ENCODE data around the gene PSD2. TPM values are rescaled to one million over a fixed set of nuclear protein-coding genes. Genes with fewer than 3 reads are reported as not detected.

PSD2 gene
- total RNA-seq, 1 experiment from 2014 or later: 0.05 TPM

DNA sequence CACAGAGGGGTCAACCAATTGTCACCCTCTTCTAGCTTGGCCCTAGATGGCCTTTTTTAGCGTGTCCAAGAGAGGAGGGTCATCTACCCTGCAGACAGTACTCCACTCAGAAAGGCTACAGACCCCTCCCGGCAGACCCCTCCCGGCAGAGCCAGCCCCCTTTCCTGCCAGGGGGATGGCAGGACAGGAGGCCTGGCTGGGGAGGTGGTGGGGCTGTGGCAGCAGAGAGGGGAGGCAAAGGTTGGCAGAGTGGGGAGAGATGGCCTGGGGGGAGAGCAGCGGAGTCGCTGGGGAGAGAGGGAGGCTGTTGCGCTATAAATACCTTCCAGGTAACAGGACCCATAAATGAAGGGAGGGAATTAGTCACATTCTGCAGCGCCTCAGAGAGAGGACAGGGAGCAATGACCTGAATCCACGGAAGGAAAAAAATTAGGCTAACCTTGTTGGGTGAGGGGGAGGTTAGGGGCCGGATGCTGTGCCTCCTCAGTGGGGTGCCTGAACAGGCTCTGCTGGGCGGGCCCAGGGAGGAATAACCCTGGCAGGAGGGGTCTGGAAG is 32.9 kb upstream of the PSD2 start:
- no peaks in the 10 kb centered on the region for H3K36me3 ChIP-seq (ENCODE audit: control insufficient read depth, insufficient read depth, low read length)
- POLR2A ChIA-PET: no interaction called here
- intact Hi-C loops (cut with micrococcal nuclease; ENCODE audit: unreplicated experiment) (no loop called here), in situ Hi-C loops (cut with HindIII; ENCODE audit: low pct_unique_long_range_greater_than_20kb, low sequenced_read_pairs) (no loop called here)
- no peak for ATAC-seq
- no peaks in the 10 kb centered on the region for H3K9me3 ChIP-seq (ENCODE audit: control insufficient read depth, insufficient read depth, low read depth, low read length)
- no TSS peak for BruUV-seq (replicated peaks)
- DNase-seq (ENCODE audit: low read depth, low spot score): no peak
- H3K27me3 ChIP-seq (ENCODE audit: control insufficient read depth, insufficient read depth, low read length): no peaks in the 10 kb centered on the region
- TF ChIP-seq SIN3A (IDR thresholded peaks at IDR 0.05; ENCODE audit: borderline replicate concordance, insufficient read depth, low read depth, low read length) (no peak), TCF7L2 (IDR thresholded peaks at IDR 0.05; ENCODE audit: low read depth, low read length) (no peak), POLR2AphosphoS5 (IDR thresholded peaks at IDR 0.05; ENCODE audit: low read depth, low read length) (no peak)
- TF ChIP-seq, protein P1, sequence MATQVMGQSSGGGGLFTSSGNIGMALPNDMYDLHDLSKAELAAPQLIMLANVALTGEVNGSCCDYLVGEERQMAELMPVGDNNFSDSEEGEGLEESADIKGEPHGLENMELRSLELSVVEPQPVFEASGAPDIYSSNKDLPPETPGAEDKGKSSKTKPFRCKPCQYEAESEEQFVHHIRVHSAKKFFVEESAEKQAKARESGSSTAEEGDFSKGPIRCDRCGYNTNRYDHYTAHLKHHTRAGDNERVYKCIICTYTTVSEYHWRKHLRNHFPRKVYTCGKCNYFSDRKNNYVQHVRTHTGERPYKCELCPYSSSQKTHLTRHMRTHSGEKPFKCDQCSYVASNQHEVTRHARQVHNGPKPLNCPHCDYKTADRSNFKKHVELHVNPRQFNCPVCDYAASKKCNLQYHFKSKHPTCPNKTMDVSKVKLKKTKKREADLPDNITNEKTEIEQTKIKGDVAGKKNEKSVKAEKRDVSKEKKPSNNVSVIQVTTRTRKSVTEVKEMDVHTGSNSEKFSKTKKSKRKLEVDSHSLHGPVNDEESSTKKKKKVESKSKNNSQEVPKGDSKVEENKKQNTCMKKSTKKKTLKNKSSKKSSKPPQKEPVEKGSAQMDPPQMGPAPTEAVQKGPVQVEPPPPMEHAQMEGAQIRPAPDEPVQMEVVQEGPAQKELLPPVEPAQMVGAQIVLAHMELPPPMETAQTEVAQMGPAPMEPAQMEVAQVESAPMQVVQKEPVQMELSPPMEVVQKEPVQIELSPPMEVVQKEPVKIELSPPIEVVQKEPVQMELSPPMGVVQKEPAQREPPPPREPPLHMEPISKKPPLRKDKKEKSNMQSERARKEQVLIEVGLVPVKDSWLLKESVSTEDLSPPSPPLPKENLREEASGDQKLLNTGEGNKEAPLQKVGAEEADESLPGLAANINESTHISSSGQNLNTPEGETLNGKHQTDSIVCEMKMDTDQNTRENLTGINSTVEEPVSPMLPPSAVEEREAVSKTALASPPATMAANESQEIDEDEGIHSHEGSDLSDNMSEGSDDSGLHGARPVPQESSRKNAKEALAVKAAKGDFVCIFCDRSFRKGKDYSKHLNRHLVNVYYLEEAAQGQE (IDR thresholded peaks at IDR 0.05; ENCODE audit: insufficient read depth in 1 of 2, low read depth in 2 of 2, low read length in 1 of 2): no peak
- TF ChIP-seq, protein P2, sequence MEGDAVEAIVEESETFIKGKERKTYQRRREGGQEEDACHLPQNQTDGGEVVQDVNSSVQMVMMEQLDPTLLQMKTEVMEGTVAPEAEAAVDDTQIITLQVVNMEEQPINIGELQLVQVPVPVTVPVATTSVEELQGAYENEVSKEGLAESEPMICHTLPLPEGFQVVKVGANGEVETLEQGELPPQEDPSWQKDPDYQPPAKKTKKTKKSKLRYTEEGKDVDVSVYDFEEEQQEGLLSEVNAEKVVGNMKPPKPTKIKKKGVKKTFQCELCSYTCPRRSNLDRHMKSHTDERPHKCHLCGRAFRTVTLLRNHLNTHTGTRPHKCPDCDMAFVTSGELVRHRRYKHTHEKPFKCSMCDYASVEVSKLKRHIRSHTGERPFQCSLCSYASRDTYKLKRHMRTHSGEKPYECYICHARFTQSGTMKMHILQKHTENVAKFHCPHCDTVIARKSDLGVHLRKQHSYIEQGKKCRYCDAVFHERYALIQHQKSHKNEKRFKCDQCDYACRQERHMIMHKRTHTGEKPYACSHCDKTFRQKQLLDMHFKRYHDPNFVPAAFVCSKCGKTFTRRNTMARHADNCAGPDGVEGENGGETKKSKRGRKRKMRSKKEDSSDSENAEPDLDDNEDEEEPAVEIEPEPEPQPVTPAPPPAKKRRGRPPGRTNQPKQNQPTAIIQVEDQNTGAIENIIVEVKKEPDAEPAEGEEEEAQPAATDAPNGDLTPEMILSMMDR (IDR thresholded peaks at IDR 0.05): no peak
- H3K4me3 ChIP-seq (ENCODE audit: low read depth in 2 of 2, low read length in 2 of 2): no peak overlapping the region
- H3K4me1 ChIP-seq (ENCODE audit: control insufficient read depth, insufficient read depth, low read length): peaks cover 17% of the 10 kb centered on the region
- no peak overlapping the region for H3K27ac ChIP-seq (ENCODE audit: low read length)
- CTCF ChIA-PET: no interaction called here

DNA sequence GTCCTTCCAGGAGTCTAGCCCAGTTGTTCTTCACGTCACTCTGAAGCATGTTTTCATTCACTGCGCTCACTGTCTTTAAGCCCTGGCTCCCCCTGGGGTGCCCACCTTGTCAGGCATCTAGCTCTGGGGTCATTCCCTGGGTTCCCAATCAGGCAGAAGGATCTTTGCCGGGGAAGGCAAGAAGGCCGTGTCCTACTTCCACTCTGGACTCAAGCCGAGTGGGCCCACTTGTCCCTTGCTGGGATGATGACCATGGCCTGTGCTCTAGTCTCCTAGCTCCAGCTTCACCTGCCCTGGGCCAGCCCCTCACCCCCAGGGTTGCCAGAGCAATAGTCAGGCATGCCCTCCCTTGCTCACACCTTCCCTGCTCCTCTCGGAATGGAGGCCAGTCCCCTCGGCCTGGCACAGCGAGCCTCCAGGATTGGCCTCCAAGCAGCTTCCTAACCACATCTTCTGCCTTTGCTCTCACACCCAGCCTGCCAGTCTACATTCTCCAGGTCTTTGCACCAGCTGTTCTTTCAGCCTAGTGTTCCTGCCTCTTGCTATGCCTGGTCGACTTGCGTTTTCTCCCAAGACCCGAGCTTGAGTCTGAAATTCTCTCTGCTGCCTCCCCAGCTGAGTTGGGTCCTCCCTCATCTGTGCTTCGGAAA is 32.2 kb upstream of the PSD2 start:
- H3K4me1 ChIP-seq (ENCODE audit: control insufficient read depth, insufficient read depth, low read length): peaks cover 10% of the 10 kb centered on the region
- ChIA-PET POLR2A (interaction anchor here (0.6 kb wide), 1 partner anchor 339 kb away, joined by 13 read pairs; no protein-coding TSS in a partner anchor), CTCF (interaction anchor here (0.6 to 0.9 kb wide), 3 partner anchors 9 to 135 kb away, joined by 4 to 8 read pairs (median 5); no protein-coding TSS in a partner anchor)
- ATAC-seq (no peak), DNase-seq (ENCODE audit: low read depth, low spot score) (no peak)
- in situ Hi-C loops (cut with HindIII; ENCODE audit: low pct_unique_long_range_greater_than_20kb, low sequenced_read_pairs): no loop called here
- no peaks in the 10 kb centered on the region for H3K36me3 ChIP-seq (ENCODE audit: control insufficient read depth, insufficient read depth, low read length)
- H3K4me3 ChIP-seq (ENCODE audit: low read depth in 2 of 2, low read length in 2 of 2): no peak overlapping the region
- no peak overlapping the region for H3K27ac ChIP-seq (ENCODE audit: low read length)
- H3K9me3 ChIP-seq (ENCODE audit: control insufficient read depth, insufficient read depth, low read depth, low read length): no peaks in the 10 kb centered on the region
- intact Hi-C loops (cut with micrococcal nuclease; ENCODE audit: unreplicated experiment): no loop called here
- no peak for TF ChIP-seq SIN3A (IDR thresholded peaks at IDR 0.05; ENCODE audit: borderline replicate concordance, insufficient read depth, low read depth, low read length)
- TF ChIP-seq, protein P2 (IDR thresholded peaks at IDR 0.05): no peak
- no peak for TF ChIP-seq POLR2AphosphoS5 (IDR thresholded peaks at IDR 0.05; ENCODE audit: low read depth, low read length)
- TF ChIP-seq TCF7L2 (IDR thresholded peaks at IDR 0.05; ENCODE audit: low read depth, low read length): no peak
- TF ChIP-seq, protein P1 (IDR thresholded peaks at IDR 0.05; ENCODE audit: insufficient read depth in 1 of 2, low read depth in 2 of 2, low read length in 1 of 2): no peak
- no peaks in the 10 kb centered on the region for H3K27me3 ChIP-seq (ENCODE audit: control insufficient read depth, insufficient read depth, low read length)
- no TSS peak for BruUV-seq (replicated peaks)
